WTC11 (cell line): ENCODE results near the gene PRKCG. TPM values are rescaled to one million over a fixed set of nuclear protein-coding genes. Genes with fewer than 3 reads are reported as not detected.

ENCODE experiments used
- ATAC-seq: fragments of 200-7000 bp; cut with Tn5 transposase; 2 replicates; pipeline ENCODE4 v1.10.0; 2021; ENCODE audit warnings: mild to moderate bottlenecking, moderate library complexity
- CTCF ChIA-PET: fragments of 300-600 bp; sonication (Branson Sonifier 250); formaldehyde crosslinking; loops from one replicate; lab custom pipeline; 2021; ENCODE audit warnings: antibody characterized with exemption; lab: Charles Lee
- POLR2A ChIA-PET: fragments of 350-600 bp; sonication (Branson Sonifier 250); formaldehyde crosslinking; loops from one replicate; lab custom pipeline; 2021; ENCODE audit warnings: antibody characterized with exemption; lab: Charles Lee
- DNase-seq: peaks from one replicate; pipeline ENCODE4 v3.0.0; 2021; ENCODE audit warnings: low spot score
- H3K27ac Mint-ChIP-seq: 2 replicates; pipeline ENCODE4 v1.8.0; 2021; ENCODE audit warnings: mixed read lengths
- H3K27me3 Mint-ChIP-seq: 2 replicates; pipeline ENCODE4 v1.8.0; 2021; ENCODE audit warnings: low read depth, mild to moderate bottlenecking, moderate library complexity, mixed read lengths
- H3K36me3 Mint-ChIP-seq: 2 replicates; pipeline ENCODE4 v1.8.0; 2021; ENCODE audit warnings: mixed read lengths
- H3K4me1 Mint-ChIP-seq: 2 replicates; pipeline ENCODE4 v1.8.0; 2022; ENCODE audit warnings: mixed read lengths
- H3K4me3 Mint-ChIP-seq: 2 replicates; pipeline ENCODE4 v1.8.0; 2021; ENCODE audit warnings: mild to moderate bottlenecking, moderate library complexity, mixed read lengths
- H3K9me3 Mint-ChIP-seq: 2 replicates; pipeline ENCODE4 v1.8.0; 2021; ENCODE audit warnings: mixed read lengths
- AR ChIP-seq: fragments of 250-450 bp; sonication (Bioruptor Pico); IDR thresholded peaks from 2 replicates; pipeline ENCODE4 v1.9.0; 2021; ENCODE audit warnings: mild to moderate bottlenecking
- ATF2 ChIP-seq: sonication (generic); formaldehyde crosslinking; IDR thresholded peaks from 2 replicates; pipeline ENCODE4 v1.8.1; 2022; ENCODE audit warnings: low read depth, missing genetic modification reagents, borderline replicate concordance
- ATF3 ChIP-seq: sonication (generic); formaldehyde crosslinking; conservative IDR thresholded peaks from 2 replicates; pipeline ENCODE4 v1.8.1; 2022; ENCODE audit warnings: mild to moderate bottlenecking, missing genetic modification reagents
- CREM ChIP-seq: sonication (generic); formaldehyde crosslinking; IDR thresholded peaks from 2 replicates; pipeline ENCODE4 v1.8.1; 2022; ENCODE audit warnings: mild to moderate bottlenecking, missing genetic modification reagents, moderate library complexity
- E2F4 ChIP-seq: sonication (generic); formaldehyde crosslinking; IDR thresholded peaks from 2 replicates; pipeline ENCODE4 v1.8.1; 2022; ENCODE audit warnings: low read depth, mild to moderate bottlenecking, moderate library complexity, missing genetic modification reagents, borderline replicate concordance
- FOXK1 ChIP-seq: sonication (generic); formaldehyde crosslinking; IDR thresholded peaks from 2 replicates; pipeline ENCODE4 v1.8.0; 2022; ENCODE audit warnings: mild to moderate bottlenecking, moderate library complexity, missing genetic modification reagents
- FOXP1 ChIP-seq: sonication (generic); formaldehyde crosslinking; IDR thresholded peaks from 2 replicates; pipeline ENCODE4 v1.8.0; 2022; ENCODE audit warnings: missing genetic modification reagents, mild to moderate bottlenecking, moderate library complexity, borderline replicate concordance
- IRF1 ChIP-seq: sonication (generic); formaldehyde crosslinking; IDR thresholded peaks from 2 replicates; pipeline ENCODE4 v1.8.0; 2023; ENCODE audit warnings: missing genetic modification reagents
- MYBL2 ChIP-seq: sonication (generic); formaldehyde crosslinking; IDR thresholded peaks from 2 replicates; pipeline ENCODE4 v1.8.1; 2023; ENCODE audit warnings: mild to moderate bottlenecking, moderate library complexity, missing genetic modification reagents
- NFE2L1 ChIP-seq: sonication (generic); formaldehyde crosslinking; IDR thresholded peaks from 2 replicates; pipeline ENCODE4 v1.8.1; 2023; ENCODE audit warnings: missing genetic modification reagents
- PRDM15 ChIP-seq: sonication (generic); formaldehyde crosslinking; IDR thresholded peaks from 2 replicates; pipeline ENCODE4 v1.8.0; 2022; ENCODE audit warnings: missing genetic modification reagents
- PREB ChIP-seq: sonication (generic); formaldehyde crosslinking; IDR thresholded peaks from 2 replicates; pipeline ENCODE4 v1.8.1; 2022; ENCODE audit warnings: mild to moderate bottlenecking, missing genetic modification reagents, moderate library complexity, borderline replicate concordance
- SP1 ChIP-seq: sonication (generic); formaldehyde crosslinking; conservative IDR thresholded peaks from 2 replicates; pipeline ENCODE4 v1.8.1; 2022; ENCODE audit warnings: missing genetic modification reagents
- TCF7 ChIP-seq: sonication (generic); formaldehyde crosslinking; IDR thresholded peaks from 2 replicates; pipeline ENCODE4 v1.8.0; 2022; ENCODE audit warnings: mild to moderate bottlenecking, low read depth, missing genetic modification reagents, moderate library complexity
- ZNF317 ChIP-seq: sonication (generic); formaldehyde crosslinking; IDR thresholded peaks from 2 replicates; pipeline ENCODE4 v1.8.1; 2023; ENCODE audit warnings: low read depth, mild to moderate bottlenecking, moderate library complexity, missing genetic modification reagents, borderline replicate concordance
- ZNF396 ChIP-seq: fragments of 250-450 bp; sonication (Bioruptor Pico); IDR thresholded peaks from 2 replicates; pipeline ENCODE4 v1.8.0; 2021; ENCODE audit warnings: mild to moderate bottlenecking, moderate library complexity, borderline replicate concordance
- ZNF423 ChIP-seq: fragments of 250-450 bp; sonication (Bioruptor Pico); IDR thresholded peaks from 2 replicates; pipeline ENCODE4 v2.1.2; 2022; ENCODE audit warnings: mild to moderate bottlenecking, moderate library complexity
- ZNF425 ChIP-seq: fragments of 250-450 bp; sonication (Bioruptor Pico); conservative IDR thresholded peaks from 2 replicates; pipeline ENCODE4 v1.9.0; 2021; ENCODE audit warnings: mild to moderate bottlenecking
- ZNF671 ChIP-seq: fragments of 250-450 bp; sonication (Bioruptor Pico); IDR thresholded peaks from 2 replicates; pipeline ENCODE4 v1.8.0; 2021; ENCODE audit warnings: mild to moderate bottlenecking
- total RNA-seq: library from RNA; stranded (reverse); gene quantifications from 3 replicates; pipeline ENCODE4 v1.2.3, GENCODE V29; 2021

PRKCG gene
- total RNA-seq, 1 experiment from 2014 or later: 23.0 TPM

GRCh38 chr19:53909471-53910169 lies 27.6 kb downstream of the PRKCG start:
- Mint-ChIP-seq H3K36me3 (peaks cover 3% of the 10 kb centered on the region; the same call in 1 of the 2 replicates), H3K27me3 (peaks cover 63% of the 10 kb centered on the region), H3K4me3 (peak overlapping the region; percentile 84), H3K27ac (no peak overlapping the region), H3K4me1 (peaks cover 41% of the 10 kb centered on the region), H3K9me3 (no peaks in the 10 kb centered on the region)
- ChIA-PET CTCF (interaction anchor here (0.6 to 3.5 kb wide), 13 partner anchors 11 to 120 kb away, joined by 3 to 102 read pairs (median 4); no protein-coding TSS in a partner anchor), POLR2A (interaction anchor here (0.5 to 1.7 kb wide), 4 partner anchors 19 to 243 kb away, joined by 3 to 5 read pairs (median 4); no protein-coding TSS in a partner anchor)
- no peak; the same call in 1 of the 2 replicates for ATAC-seq
- peak; percentile 48 for DNase-seq
- TF ChIP-seq AR (CRISPR knock-in tag): no peak
- TF ChIP-seq NFE2L1 (CRISPR knock-in tag): 0 out of 2 replicates have a peak, but pooled peaks have one; percentile 9
- TF ChIP-seq ZNF671 (CRISPR knock-in tag): no peak

- Mint-ChIP-seq H3K9me3 (no peaks in the 10 kb centered on the region), H3K36me3 (peaks cover 7% of the 10 kb centered on the region), H3K4me1 (peaks cover 36% of the 10 kb centered on the region), H3K27me3 (peaks cover 57% of the 10 kb centered on the region), H3K27ac (no peak overlapping the region)
- DNase-seq (peak; percentile 71), ATAC-seq (no peak; the same call in 1 of the 2 replicates)
- ChIA-PET POLR2A (interaction anchor here (0.5 to 1.7 kb wide), 4 partner anchors 19 to 243 kb away, joined by 3 to 5 read pairs (median 4); no protein-coding TSS in a partner anchor), CTCF (interaction anchor here (0.6 to 3.5 kb wide), 14 partner anchors 11 to 120 kb away, joined by 3 to 102 read pairs (median 4); no protein-coding TSS in a partner anchor)
- TF ChIP-seq MYBL2 (CRISPR knock-in tag): no peak
- TF ChIP-seq E2F4 (CRISPR knock-in tag): no peak
- TF ChIP-seq IRF1 (CRISPR knock-in tag): no peak
- TF ChIP-seq ATF2 (CRISPR knock-in tag): no peak
- TF ChIP-seq FOXP1 (CRISPR knock-in tag): 0 out of 2 replicates have a peak, but pooled peaks have one; percentile 33
- TF ChIP-seq FOXK1: no peak
- TF ChIP-seq PREB (CRISPR knock-in tag): no peak
- TF ChIP-seq PRDM15 (CRISPR knock-in tag): peak; percentile 81
- TF ChIP-seq TCF7 (CRISPR knock-in tag): no peak
- TF ChIP-seq ATF3 (CRISPR knock-in tag): no peak
- TF ChIP-seq ZNF425 (CRISPR knock-in tag): no peak
- TF ChIP-seq SP1 (CRISPR knock-in tag): 0 out of 2 replicates have a peak, but pooled peaks have one; percentile 30
- no peak for TF ChIP-seq ZNF396 (CRISPR knock-in tag)
- TF ChIP-seq ZNF317 (CRISPR knock-in tag): no peak
- TF ChIP-seq CREM (CRISPR knock-in tag): no peak
- no peak for TF ChIP-seq ZNF423 (CRISPR knock-in tag)
- TF ChIP-seq, all 79 proteins: peak for 3
- H3K4me3 Mint-ChIP-seq: peak overlapping the region; percentile 84
Measured at GRCh38 chr19:53910170-53910518, 28.1 kb downstream of the PRKCG start.
